Epithelial cell of proximal tubule (primary cell): ENCODE results near the gene CASP8AP2. TPM values are rescaled to one million over a fixed set of nuclear protein-coding genes. Genes with fewer than 3 reads are reported as not detected.

Source experiments
- DNase-seq: peaks from one replicate; pipeline ENCODE4 v3.0.0-alpha.2; 2011; ENCODE audit warnings: low read depth
- H3K4me3 ChIP-seq: 2 replicates; pipeline ENCODE4 v1.5.1; 2011; ENCODE audit warnings: low read depth, mild to moderate bottlenecking, low read length
- total RNA-seq: library from RNA; depleted of rRNA; stranded (reverse); fragments of >200 nt; gene quantifications from 2 replicates; pipeline ENCODE4 v1.2.3, GENCODE V29; 2015
- TF ChIP-seq, protein P1 (sequence below): conservative IDR thresholded peaks from 2 replicates; pipeline ENCODE4 v1.5.1; 2012; ENCODE audit warnings: low read depth, mild to moderate bottlenecking, low read length

Gene CASP8AP2
- total RNA-seq, 1 donor from 2014 or later = 12.5 TPM

DNA sequence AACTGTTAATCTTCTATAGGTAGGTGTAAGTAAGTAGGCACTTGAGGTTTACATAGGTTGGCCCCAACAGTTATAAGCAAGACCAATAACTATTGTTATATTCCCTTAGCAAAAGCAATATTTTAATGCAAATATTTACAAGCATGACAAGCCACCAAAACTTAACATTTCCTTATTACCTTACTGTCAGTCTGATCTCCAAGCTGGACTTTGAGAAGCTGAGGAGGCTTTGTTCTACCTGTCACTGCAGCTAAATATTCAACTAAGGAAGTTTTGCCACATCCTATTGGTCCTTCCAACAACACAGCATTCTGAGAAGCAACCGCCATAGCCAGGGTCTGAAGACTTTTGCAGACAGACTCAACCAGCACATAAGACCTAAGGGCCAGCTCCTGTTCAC, 39.7 kb upstream of the CASP8AP2 start:
- TF ChIP-seq, protein P1, sequence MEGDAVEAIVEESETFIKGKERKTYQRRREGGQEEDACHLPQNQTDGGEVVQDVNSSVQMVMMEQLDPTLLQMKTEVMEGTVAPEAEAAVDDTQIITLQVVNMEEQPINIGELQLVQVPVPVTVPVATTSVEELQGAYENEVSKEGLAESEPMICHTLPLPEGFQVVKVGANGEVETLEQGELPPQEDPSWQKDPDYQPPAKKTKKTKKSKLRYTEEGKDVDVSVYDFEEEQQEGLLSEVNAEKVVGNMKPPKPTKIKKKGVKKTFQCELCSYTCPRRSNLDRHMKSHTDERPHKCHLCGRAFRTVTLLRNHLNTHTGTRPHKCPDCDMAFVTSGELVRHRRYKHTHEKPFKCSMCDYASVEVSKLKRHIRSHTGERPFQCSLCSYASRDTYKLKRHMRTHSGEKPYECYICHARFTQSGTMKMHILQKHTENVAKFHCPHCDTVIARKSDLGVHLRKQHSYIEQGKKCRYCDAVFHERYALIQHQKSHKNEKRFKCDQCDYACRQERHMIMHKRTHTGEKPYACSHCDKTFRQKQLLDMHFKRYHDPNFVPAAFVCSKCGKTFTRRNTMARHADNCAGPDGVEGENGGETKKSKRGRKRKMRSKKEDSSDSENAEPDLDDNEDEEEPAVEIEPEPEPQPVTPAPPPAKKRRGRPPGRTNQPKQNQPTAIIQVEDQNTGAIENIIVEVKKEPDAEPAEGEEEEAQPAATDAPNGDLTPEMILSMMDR = no peak
- no peak overlapping the region for H3K4me3 ChIP-seq
- no peak for DNase-seq

GRCh38 chr6:89790403-89790802, 39.3 kb upstream of the CASP8AP2 start:
- no peak overlapping the region for H3K4me3 ChIP-seq
- no peak for DNase-seq
- TF ChIP-seq, protein P1 = no peak

DNA sequence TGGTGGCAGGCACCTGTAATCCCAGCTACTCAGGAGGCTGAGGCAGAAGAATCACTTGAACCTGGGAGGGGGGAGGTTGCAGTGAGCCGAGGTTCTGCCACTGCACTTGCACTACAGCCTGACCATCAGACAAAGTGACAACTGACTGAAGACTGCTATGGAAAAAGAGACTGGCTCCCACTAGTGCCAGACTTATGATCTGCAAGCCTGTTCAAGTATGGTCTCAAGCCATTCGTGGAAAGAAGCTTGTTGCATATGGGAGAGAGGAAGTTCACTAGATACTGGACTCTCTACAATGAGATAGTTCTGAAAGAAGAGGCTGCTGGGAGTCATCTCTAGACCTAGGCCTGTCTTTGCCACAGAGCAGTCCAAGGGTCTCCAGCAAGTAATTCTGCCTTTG, 36.8 kb upstream of the CASP8AP2 start:
- TF ChIP-seq, protein P1 = peak; percentile 72
- DNase-seq = no peak
- H3K4me3 ChIP-seq = no peak overlapping the region

GRCh38 chr6:89793586-89793985, 36.1 kb upstream of the CASP8AP2 start:
- DNase-seq = no peak
- no peak overlapping the region for H3K4me3 ChIP-seq
- TF ChIP-seq, protein P1 = no peak

DNA sequence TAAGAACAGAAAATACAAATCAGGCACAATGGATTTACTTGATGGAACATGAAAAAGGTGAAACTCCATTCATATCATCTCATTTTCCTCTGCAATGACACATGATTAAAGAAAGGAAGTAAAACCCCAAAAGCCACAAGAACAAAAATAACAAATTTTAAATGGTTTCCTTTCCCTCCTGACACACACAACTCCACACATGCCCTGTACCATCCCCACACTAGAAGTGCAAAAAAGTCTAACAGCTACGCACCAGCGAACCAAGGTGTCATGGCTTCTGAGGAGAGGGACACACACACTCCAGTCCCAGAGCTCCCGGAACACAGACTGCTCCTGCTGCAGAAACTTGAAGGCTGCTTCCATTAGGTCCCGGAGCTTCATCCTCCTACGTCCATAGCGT, 35.4 kb upstream of the CASP8AP2 start:
- TF ChIP-seq, protein P1 = no peak
- no peak overlapping the region for H3K4me3 ChIP-seq
- no peak for DNase-seq

- H3K4me3 ChIP-seq = no peak overlapping the region
- TF ChIP-seq, protein P1 = no peak
- DNase-seq = no peak
Measured at GRCh38 chr6:89797317-89797716, 32.4 kb upstream of the CASP8AP2 start.

- no peak for DNase-seq
- no peak overlapping the region for H3K4me3 ChIP-seq
- TF ChIP-seq, protein P1 = no peak
Measured at GRCh38 chr6:89799096-89799495, 30.6 kb upstream of the CASP8AP2 start.
